Testis (tissue), 3 donors: ENCODE results near the gene IMMP2L. TPM values are rescaled to one million over a fixed set of nuclear protein-coding genes. Genes with fewer than 3 reads are reported as not detected.
"Not testable (repeated sequence)": the region's sequence is repeated elsewhere in the genome, so short reads cannot be mapped to it uniquely, and the experiment has no call there.

Source experiments
- DNase-seq: peaks from one replicate; pipeline ENCODE4 v3.0.0-alpha.2; 2019
- H3K27ac ChIP-seq, 2 donors: fragments of 200-600 bp; sonication (generic); one replicate each; pipeline ENCODE4 v1.5.1; 2019
- H3K27me3 ChIP-seq: fragments of 200-600 bp; sonication (generic); one replicate; pipeline ENCODE4 v1.5.1; 2019
- H3K36me3 ChIP-seq: fragments of 200-600 bp; sonication (generic); one replicate; pipeline ENCODE4 v1.5.1; 2017; ENCODE audit warnings: low read depth; ENCODE audit errors: missing control alignments
- H3K4me1 ChIP-seq: fragments of 200-600 bp; sonication (generic); one replicate; pipeline ENCODE4 v1.5.1; 2019
- H3K4me3 ChIP-seq, 2 donors: fragments of 200-600 bp; sonication (generic); one replicate each; pipeline ENCODE4 v1.5.1; 2017 to 2019
- H3K9me3 ChIP-seq: fragments of 200-600 bp; sonication (generic); one replicate; pipeline ENCODE4 v1.5.1; 2017
- CTCF ChIP-seq, 3 experiments: fragments of 450-650 bp in 2 of 3; fragments of 200-600 bp in 1 of 3; sonication (generic) in 1 of 3; IDR thresholded peaks; one replicate each; pipeline ENCODE4 v1.5.1; 2016 to 2019; ENCODE audit warnings: antibody characterized with exemption in 3 of 3, mild to moderate bottlenecking in 2 of 3, moderate library complexity in 1 of 3
- POLR2A ChIP-seq: fragments of 450-650 bp; IDR thresholded peaks from one replicate; pipeline ENCODE4 v1.6.1; 2017; ENCODE audit warnings: antibody characterized with exemption, mild to moderate bottlenecking, moderate library complexity
- WGBS, 2 donors: methylation state at CpG; one replicate each; pipeline ENCODE4 v1.1.5; 2018; 5-methylcytosine and 5-hydroxymethylcytosine counted together
- intact Hi-C: fragments of 100-400 bp; cut with DNase I; formaldehyde crosslinking; loops from one replicate; pipeline ENCODE4 v1.15.1; 2023; ENCODE audit warnings: low total_unique reads
- polyA plus RNA-seq: library from polyadenylated mRNA; stranded (reverse); fragments of 350-450 nt; fragmentation: Illumina TruSeq; extraction: RNeasy Lipid Tissue Mini Kit (QIAGEN cat#74804); gene quantifications from one replicate; pipeline ENCODE4 v1.2.3, GENCODE V29; 2014; ENCODE audit warnings: low read depth, low replicate concordance; ENCODE audit not compliant: insufficient read depth
- total RNA-seq, 2 donors: library from RNA; depleted of rRNA; stranded (reverse); fragments of >200 nt; gene quantifications; one replicate each; pipeline ENCODE4 v1.2.3, GENCODE V29; 2016

IMMP2L gene
- total and polyA plus RNA-seq, 3 donors from 2014 or later: 10.7 to 12.4 (median 11.2) TPM

- 63 to 71% methylated on average over 2 of the region's 2 CpGs for WGBS, 2 donors
Observed at GRCh38 chr7:111459065-111459756, 103.1 kb downstream of the IMMP2L start.

GRCh38 chr7:111450705-111451104 lies 111.6 kb downstream of the IMMP2L start:
- 86% methylated on average over 1 of the region's 2 CpGs; no CpG with 5 or more reads in 1 of the 2 donors for WGBS, 2 donors
- H3K27me3 ChIP-seq, H3K36me3 ChIP-seq, H3K4me1 ChIP-seq, H3K27ac ChIP-seq, DNase-seq, intact Hi-C loops, H3K4me3 ChIP-seq, H3K9me3 ChIP-seq: not testable (repeated sequence)

More at GRCh38 chr7:111459065-111459756, 103.1 kb downstream of the IMMP2L start:
- no peak for TF ChIP-seq POLR2A
- no peak for TF ChIP-seq CTCF (IDR thresholded peaks at IDR 0.05)
- intact Hi-C loops: no loop called here
- no peaks in the 10 kb centered on the region for H3K4me1 ChIP-seq
- no peaks in the 10 kb centered on the region for H3K36me3 ChIP-seq
- no peak overlapping the region for H3K27ac ChIP-seq
- H3K4me3 ChIP-seq: no peak overlapping the region
- DNase-seq: no peak
- no peaks in the 10 kb centered on the region for H3K27me3 ChIP-seq
- H3K9me3 ChIP-seq: no peaks in the 10 kb centered on the region

- 89 to 90% methylated on average over 4 of the region's 6 CpGs for WGBS, 2 donors
Observed at GRCh38 chr7:111447502-111447901, 114.8 kb downstream of the IMMP2L start.

GRCh38 chr7:111439977-111440376 lies 122.3 kb downstream of the IMMP2L start:
- no peaks in the 10 kb centered on the region for H3K4me1 ChIP-seq
- H3K36me3 ChIP-seq: no peaks in the 10 kb centered on the region
- H3K9me3 ChIP-seq: no peaks in the 10 kb centered on the region
- DNase-seq: no peak
- TF ChIP-seq CTCF (IDR thresholded peaks at IDR 0.05) (no peak), POLR2A (no peak)
- intact Hi-C loops: no loop called here
- no peak overlapping the region for H3K4me3 ChIP-seq
- 90 to 92% methylated on average over 3 of the region's 3 CpGs for WGBS, 2 donors
- no peak overlapping the region for H3K27ac ChIP-seq
- H3K27me3 ChIP-seq: no peaks in the 10 kb centered on the region

More at GRCh38 chr7:111447502-111447901, 114.8 kb downstream of the IMMP2L start:
- H3K36me3 ChIP-seq, H3K4me3 ChIP-seq, H3K27ac ChIP-seq, H3K4me1 ChIP-seq, H3K27me3 ChIP-seq, H3K9me3 ChIP-seq, intact Hi-C loops, DNase-seq: not testable (repeated sequence)

- intact Hi-C loops: no loop called here
- Histone ChIP-seq H3K27me3 (no peaks in the 10 kb centered on the region), H3K4me3 (no peak overlapping the region), H3K4me1 (no peaks in the 10 kb centered on the region), H3K36me3 (no peaks in the 10 kb centered on the region), H3K27ac (no peak overlapping the region), H3K9me3 (no peaks in the 10 kb centered on the region)
- no peak for DNase-seq
- WGBS, 2 donors: 63 to 65% methylated on average over 3 of the region's 3 CpGs
- TF ChIP-seq POLR2A: no peak
- no peak for TF ChIP-seq CTCF (IDR thresholded peaks at IDR 0.05)
Observed at GRCh38 chr7:111438369-111439289, 123.7 kb downstream of the IMMP2L start.
